Muscle layer of colon (tissue), 2 donors: Measurements from ENCODE around the gene PLEKHN1.
A peak's percentile ranks its signal among the peaks of the same experiment; 100 is the strongest.
"Not testable (repeated sequence)": the region's sequence is repeated elsewhere in the genome, so short reads cannot be mapped to it uniquely, and the experiment has no call there.

ENCODE experiments used
- H3K27ac ChIP-seq: one replicate; pipeline ENCODE4 v1.7.0; 2013; ENCODE audit warnings: low read depth, mild to moderate bottlenecking, low read length, moderate library complexity
- H3K27me3 ChIP-seq, 2 donors: one replicate each; pipeline ENCODE4 v1.7.0; 2013; ENCODE audit warnings: low read length in 2 of 2, mild to moderate bottlenecking in 2 of 2; ENCODE audit not compliant: insufficient read depth in 2 of 2, control insufficient read depth in 1 of 2
- H3K36me3 ChIP-seq: one replicate; pipeline ENCODE4 v1.7.0; 2013; ENCODE audit warnings: mild to moderate bottlenecking, low read length; ENCODE audit not compliant: insufficient read depth
- H3K4me1 ChIP-seq: one replicate; pipeline ENCODE4 v1.7.0; 2013; ENCODE audit warnings: mild to moderate bottlenecking, low read length; ENCODE audit not compliant: insufficient read depth
- H3K4me3 ChIP-seq, 2 donors: one replicate each; pipeline ENCODE4 v1.7.0; 2013; ENCODE audit warnings: low read length in 2 of 2, low read depth in 1 of 2, mild to moderate bottlenecking in 1 of 2, moderate library complexity in 1 of 2
- H3K9ac ChIP-seq: one replicate; pipeline ENCODE4 v1.7.0; 2013; ENCODE audit warnings: low read length
- H3K9me3 ChIP-seq: one replicate; pipeline ENCODE4 v1.7.0; 2013; ENCODE audit warnings: mild to moderate bottlenecking, low read length
- donor health status: abdominal sarcoma.
- donor health status: Adenocarcinoma of cecum.

The PLEKHN1 gene

GRCh38 chr1:975365-975764 is 9.1 kb downstream of the PLEKHN1 start:
- Histone ChIP-seq H3K4me1 (no peaks in the 10 kb centered on the region), H3K27ac (no peak overlapping the region), H3K9ac (no peak overlapping the region), H3K4me3 (no peak overlapping the region), H3K27me3 (peaks cover 0 to 60% of the 10 kb centered on the region in 2 donors), H3K36me3 (no peaks in the 10 kb centered on the region), H3K9me3 (no peaks in the 10 kb centered on the region)

GRCh38 chr1:975896-976683 is 9.8 kb downstream of the PLEKHN1 start:
- Histone ChIP-seq H3K27me3 (peaks cover 0 to 52% of the 10 kb centered on the region in 2 donors), H3K9ac (no peak overlapping the region), H3K27ac (no peak overlapping the region)

GRCh38 chr1:976791-977190 is 10.5 kb downstream of the PLEKHN1 start:
- peaks cover 0 to 50% of the 10 kb centered on the region in 2 donors for H3K27me3 ChIP-seq
- H3K27ac ChIP-seq, H3K36me3 ChIP-seq, H3K4me1 ChIP-seq, H3K9ac ChIP-seq, H3K9me3 ChIP-seq, H3K4me3 ChIP-seq: not testable (repeated sequence)

More at GRCh38 chr1:975896-976683, 9.8 kb downstream of the PLEKHN1 start:
- Histone ChIP-seq H3K4me1 (no peaks in the 10 kb centered on the region), H3K36me3 (no peaks in the 10 kb centered on the region), H3K9me3 (no peaks in the 10 kb centered on the region), H3K4me3 (peak overlapping the region; percentile 21 to 49)

- no peaks in the 10 kb centered on the region for H3K9me3 ChIP-seq
- H3K27ac ChIP-seq, result no peak overlapping the region
- H3K4me3 ChIP-seq, result no peak overlapping the region
- no peaks in the 10 kb centered on the region for H3K4me1 ChIP-seq
- no peak overlapping the region for H3K9ac ChIP-seq
- peaks cover 0 to 40% of the 10 kb centered on the region in 2 donors for H3K27me3 ChIP-seq
- no peaks in the 10 kb centered on the region for H3K36me3 ChIP-seq
Measured at GRCh38 chr1:978069-978834, 12.0 kb downstream of the PLEKHN1 start.

- Histone ChIP-seq H3K36me3 (no peaks in the 10 kb centered on the region), H3K27me3 (peaks cover 0 to 39% of the 10 kb centered on the region in 2 donors), H3K4me3 (no peak overlapping the region), H3K4me1 (no peaks in the 10 kb centered on the region), H3K9me3 (no peaks in the 10 kb centered on the region), H3K27ac (no peak overlapping the region), H3K9ac (no peak overlapping the region)
Measured at GRCh38 chr1:978835-979743, 12.8 kb downstream of the PLEKHN1 start.

GRCh38 chr1:979744-980072 is 13.4 kb downstream of the PLEKHN1 start:
- H3K9ac ChIP-seq, result no peak overlapping the region
- H3K36me3 ChIP-seq, result no peaks in the 10 kb centered on the region
- no peak overlapping the region for H3K27ac ChIP-seq
- peaks cover 0 to 33% of the 10 kb centered on the region in 2 donors for H3K27me3 ChIP-seq
- no peaks in the 10 kb centered on the region for H3K9me3 ChIP-seq
- H3K4me1 ChIP-seq, result no peaks in the 10 kb centered on the region
- H3K4me3 ChIP-seq, result no peak overlapping the region

- no peak overlapping the region for H3K27ac ChIP-seq
- no peaks in the 10 kb centered on the region for H3K4me1 ChIP-seq
- H3K36me3 ChIP-seq, result no peaks in the 10 kb centered on the region
- H3K9me3 ChIP-seq, result no peaks in the 10 kb centered on the region
- no peak overlapping the region for H3K9ac ChIP-seq
- H3K4me3 ChIP-seq, result no peak overlapping the region
- peaks cover 0 to 29% of the 10 kb centered on the region in 2 donors for H3K27me3 ChIP-seq
Measured at GRCh38 chr1:980137-980571, 13.9 kb downstream of the PLEKHN1 start.

- H3K4me3 ChIP-seq, result no peak overlapping the region
- no peaks in the 10 kb centered on the region for H3K9me3 ChIP-seq
- no peak overlapping the region for H3K27ac ChIP-seq
- no peaks in the 10 kb centered on the region for H3K36me3 ChIP-seq
- peaks cover 0 to 23% of the 10 kb centered on the region in 2 donors for H3K27me3 ChIP-seq
- no peak overlapping the region for H3K9ac ChIP-seq
- H3K4me1 ChIP-seq, result no peaks in the 10 kb centered on the region
Measured at GRCh38 chr1:980602-981395, 14.5 kb downstream of the PLEKHN1 start.

- Histone ChIP-seq H3K27ac (no peak overlapping the region), H3K27me3 (peaks cover 0 to 17% of the 10 kb centered on the region in 2 donors), H3K9me3 (no peaks in the 10 kb centered on the region), H3K4me3 (no peak overlapping the region), H3K36me3 (no peaks in the 10 kb centered on the region), H3K4me1 (no peaks in the 10 kb centered on the region), H3K9ac (no peak overlapping the region)
Measured at GRCh38 chr1:981491-981954, 15.2 kb downstream of the PLEKHN1 start.

- Histone ChIP-seq H3K27ac (no peak within 1 kb of the TSS), H3K27me3 (peaks cover 0 to 17% of the 10 kb centered on the region in 2 donors)
Measured at GRCh38 chr1:981955-982558, 15.8 kb downstream of the PLEKHN1 start, which contains the start of gene PERM1. Gene PERM1 (minus strand): TSS chr1:982093. CDS start chr1:981029, 1,064 bp downstream.

More at GRCh38 chr1:981955-982558, 15.8 kb downstream of the PLEKHN1 start, which contains the start of gene PERM1:
- Histone ChIP-seq H3K36me3 (no peaks in the 10 kb centered on the region), H3K4me3 (no peak within 1 kb of the TSS), H3K9ac (no peak within 1 kb of the TSS), H3K9me3 (no peaks in the 10 kb centered on the region), H3K4me1 (no peaks in the 10 kb centered on the region)
